Measurements from ENCODE around the gene JAKMIP2. TPM values are rescaled to one million over a fixed set of nuclear protein-coding genes. Genes with fewer than 3 reads are reported as not detected.

The JAKMIP2 gene
- total and polyA plus RNA-seq, 2 donors from 2014 or later, result 0.38 to 0.71 TPM

DNA sequence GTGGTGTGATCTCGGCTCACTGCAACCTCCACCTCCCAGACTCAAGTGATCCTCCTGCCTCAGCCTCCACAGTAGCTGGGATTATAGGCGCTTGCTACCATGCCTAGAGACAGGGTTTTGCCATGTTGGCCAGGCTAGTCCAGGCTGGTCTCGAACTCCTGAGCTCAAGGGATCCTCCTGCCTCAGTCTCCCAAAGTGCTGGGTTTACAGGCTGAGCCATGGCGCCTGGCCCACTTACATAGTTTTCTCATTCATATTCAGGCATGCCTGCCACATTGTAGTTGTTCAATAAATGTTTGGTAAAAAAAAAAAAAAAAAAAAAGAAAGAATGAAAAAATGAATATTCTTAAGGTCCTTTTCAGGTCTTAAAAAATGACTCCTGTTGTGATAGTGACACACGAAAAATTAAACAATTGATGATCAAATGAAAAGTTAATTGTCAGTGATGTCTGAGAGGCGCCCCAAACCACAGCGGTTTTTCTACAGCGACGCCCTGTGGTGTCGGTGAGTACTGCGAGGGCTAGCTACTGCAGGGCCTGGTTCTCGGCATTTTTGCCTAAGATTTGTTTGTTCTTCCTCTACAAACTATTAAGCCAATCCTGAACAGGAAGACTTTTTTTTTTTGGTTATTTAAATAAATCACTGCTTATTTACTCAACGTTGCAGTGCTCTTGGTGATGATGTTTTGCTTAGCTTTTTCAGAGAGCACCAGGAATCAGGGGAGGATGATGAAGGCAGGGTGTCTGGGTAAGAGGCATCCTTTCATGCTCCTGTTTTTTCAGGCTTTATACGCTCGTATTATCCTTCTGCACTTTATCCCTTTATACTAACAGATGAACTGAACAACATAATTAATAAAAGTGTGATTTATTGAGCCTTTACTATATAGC is 205.6 kb downstream of the JAKMIP2 start:
- Histone ChIP-seq H3K36me3 (ENCODE audit: control insufficient read depth in 2 of 3, insufficient read depth in 3 of 3, low read length in 3 of 3) (no peaks in the 10 kb centered on the region), H3K4me3 (ENCODE audit: low read length in 3 of 3) (no peak overlapping the region), H3K4me1 (ENCODE audit: control insufficient read depth in 2 of 3, insufficient read depth in 2 of 3, low read depth in 1 of 3, low read length in 3 of 3) (no peaks in the 10 kb centered on the region), H3K9ac (ENCODE audit: low read length in 3 of 3) (no peak overlapping the region), H3K27ac (ENCODE audit: low read depth in 2 of 2, low read length in 2 of 2) (no peak overlapping the region), H3K27me3 (ENCODE audit: control insufficient read depth, insufficient read depth, low read length) (no peaks in the 10 kb centered on the region), H3K9me3 (ENCODE audit: control insufficient read depth in 2 of 3, insufficient read depth in 1 of 3, low read length in 3 of 3) (peaks cover 0 to 11% (median 0%) of the 10 kb centered on the region in 3 donors)
- FAIRE-seq, result no peak
- peak in 4 of 5 donors; percentile 45 to 63 (median 56) for DNase-seq
- TF ChIP-seq, protein P1, sequence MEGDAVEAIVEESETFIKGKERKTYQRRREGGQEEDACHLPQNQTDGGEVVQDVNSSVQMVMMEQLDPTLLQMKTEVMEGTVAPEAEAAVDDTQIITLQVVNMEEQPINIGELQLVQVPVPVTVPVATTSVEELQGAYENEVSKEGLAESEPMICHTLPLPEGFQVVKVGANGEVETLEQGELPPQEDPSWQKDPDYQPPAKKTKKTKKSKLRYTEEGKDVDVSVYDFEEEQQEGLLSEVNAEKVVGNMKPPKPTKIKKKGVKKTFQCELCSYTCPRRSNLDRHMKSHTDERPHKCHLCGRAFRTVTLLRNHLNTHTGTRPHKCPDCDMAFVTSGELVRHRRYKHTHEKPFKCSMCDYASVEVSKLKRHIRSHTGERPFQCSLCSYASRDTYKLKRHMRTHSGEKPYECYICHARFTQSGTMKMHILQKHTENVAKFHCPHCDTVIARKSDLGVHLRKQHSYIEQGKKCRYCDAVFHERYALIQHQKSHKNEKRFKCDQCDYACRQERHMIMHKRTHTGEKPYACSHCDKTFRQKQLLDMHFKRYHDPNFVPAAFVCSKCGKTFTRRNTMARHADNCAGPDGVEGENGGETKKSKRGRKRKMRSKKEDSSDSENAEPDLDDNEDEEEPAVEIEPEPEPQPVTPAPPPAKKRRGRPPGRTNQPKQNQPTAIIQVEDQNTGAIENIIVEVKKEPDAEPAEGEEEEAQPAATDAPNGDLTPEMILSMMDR (IDR thresholded peaks at IDR 0.05; ENCODE audit: borderline replicate concordance, extremely low read depth, insufficient read depth), result peak; percentile 69
- intact Hi-C loops (cut with DNase I), result no loop called here

DNA sequence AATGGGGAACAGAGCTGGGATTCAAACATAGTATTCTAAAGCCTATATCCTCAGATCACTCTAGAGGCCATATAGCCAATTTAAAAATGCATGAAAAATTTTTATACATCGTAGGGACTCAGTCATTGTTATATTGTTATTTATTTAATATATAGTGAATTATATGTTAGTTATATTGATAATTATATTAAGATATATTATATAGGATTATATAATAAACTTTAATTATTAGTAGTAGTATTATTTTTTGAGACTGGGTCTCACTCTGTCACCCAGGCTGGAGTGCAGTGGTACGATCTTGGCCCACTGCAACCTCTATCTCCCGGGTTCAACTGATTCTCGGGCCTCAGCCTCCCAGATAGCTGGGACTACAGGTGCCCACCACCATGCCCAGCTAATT is 206.9 kb downstream of the JAKMIP2 start:
- DNase-seq (no peak), FAIRE-seq (no peak)
- Histone ChIP-seq H3K4me3 (ENCODE audit: low read length in 3 of 3) (no peak overlapping the region), H3K27ac (ENCODE audit: low read depth in 2 of 2, low read length in 2 of 2) (no peak overlapping the region), H3K4me1 (ENCODE audit: control insufficient read depth in 2 of 3, insufficient read depth in 2 of 3, low read depth in 1 of 3, low read length in 3 of 3) (no peaks in the 10 kb centered on the region), H3K9ac (ENCODE audit: low read length in 3 of 3) (no peak overlapping the region), H3K36me3 (ENCODE audit: control insufficient read depth in 2 of 3, insufficient read depth in 3 of 3, low read length in 3 of 3) (no peaks in the 10 kb centered on the region), H3K9me3 (ENCODE audit: control insufficient read depth in 2 of 3, insufficient read depth in 1 of 3, low read length in 3 of 3) (peaks cover 0 to 5% (median 0%) of the 10 kb centered on the region in 3 donors), H3K27me3 (ENCODE audit: control insufficient read depth, insufficient read depth, low read length) (no peaks in the 10 kb centered on the region)
- intact Hi-C loops (cut with DNase I), result no loop called here
- TF ChIP-seq, protein P1 (IDR thresholded peaks at IDR 0.05; ENCODE audit: borderline replicate concordance, extremely low read depth, insufficient read depth), result no peak

DNA sequence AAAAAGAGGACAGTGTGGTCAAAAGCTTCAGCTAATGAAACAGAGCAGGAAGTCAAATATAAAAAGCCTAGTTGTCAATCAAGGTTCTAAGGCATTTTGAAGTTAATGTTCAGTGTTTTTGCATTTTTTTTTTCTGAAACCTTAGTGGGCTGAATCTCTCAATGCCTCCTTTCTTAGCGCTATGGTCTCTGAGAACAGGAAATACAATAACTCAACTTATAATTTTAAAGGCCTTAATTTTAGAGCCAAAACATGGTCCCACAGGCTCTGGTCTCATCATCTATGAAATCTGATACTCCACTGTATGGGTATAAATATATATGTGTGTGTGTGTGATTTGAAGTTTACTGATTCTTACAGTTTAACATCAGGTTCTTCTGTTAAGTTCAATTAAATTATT is 209.3 kb downstream of the JAKMIP2 start:
- H3K27me3 ChIP-seq (ENCODE audit: control insufficient read depth, insufficient read depth, low read length), result no peaks in the 10 kb centered on the region
- H3K27ac ChIP-seq (ENCODE audit: low read depth in 2 of 2, low read length in 2 of 2), result no peak overlapping the region
- H3K9ac ChIP-seq (ENCODE audit: low read length in 3 of 3), result no peak overlapping the region
- H3K9me3 ChIP-seq (ENCODE audit: control insufficient read depth in 2 of 3, insufficient read depth in 1 of 3, low read length in 3 of 3), result no peaks in the 10 kb centered on the region
- H3K4me1 ChIP-seq (ENCODE audit: control insufficient read depth in 2 of 3, insufficient read depth in 2 of 3, low read depth in 1 of 3, low read length in 3 of 3), result no peaks in the 10 kb centered on the region
- no peak for FAIRE-seq
- no peak overlapping the region for H3K4me3 ChIP-seq (ENCODE audit: low read length in 3 of 3)
- H3K36me3 ChIP-seq (ENCODE audit: control insufficient read depth in 2 of 3, insufficient read depth in 3 of 3, low read length in 3 of 3), result no peaks in the 10 kb centered on the region
- intact Hi-C loops (cut with DNase I), result no loop called here
- TF ChIP-seq, protein P1 (IDR thresholded peaks at IDR 0.05; ENCODE audit: borderline replicate concordance, extremely low read depth, insufficient read depth), result no peak
- DNase-seq, result no peak

Data from kidney (tissue), 14 donors.